CD4-positive, alpha-beta T cell (primary cell): ENCODE data around the gene TULP3. TPM values are rescaled to one million over a fixed set of nuclear protein-coding genes. Genes with fewer than 3 reads are reported as not detected.

Source experiments
- ATAC-seq: fragments of 200-7000 bp; cut with Tn5 transposase; one replicate; pipeline ENCODE4 v1.10.0; 2022; ENCODE audit warnings: mild to moderate bottlenecking; ENCODE audit not compliant: poor library complexity
- CTCF ChIA-PET: fragments of 350-600 bp; sonication (Branson Sonifier 250); formaldehyde crosslinking; loops from one replicate; lab custom pipeline; 2021; ENCODE audit warnings: antibody characterized with exemption, inconsistent platforms; lab: Charles Lee
- POLR2A ChIA-PET: fragments of 350-600 bp; sonication (Branson Sonifier 250); formaldehyde crosslinking; loops from one replicate; lab custom pipeline; 2021; ENCODE audit warnings: antibody characterized with exemption, inconsistent platforms; lab: Charles Lee
- DNase-seq, 14 experiments: peaks; one replicate each; pipeline ENCODE4 v3.0.0-alpha.2; 2013 to 2020; ENCODE audit warnings: mixed read lengths in 2 of 14
- H3K27ac ChIP-seq, 2 donors: one replicate each; pipeline versions ENCODE4 v1.5.1 to v1.7.0; 2013; ENCODE audit warnings: low read length in 2 of 2, low read depth in 1 of 2, mild to moderate bottlenecking in 1 of 2
- H3K27me3 ChIP-seq, 2 experiments: 1 replicate in 1 of 2; 2 replicates in 1 of 2; pipeline versions ENCODE4 v1.6.1 to v1.7.0; 2013; ENCODE audit warnings: low read length in 2 of 2, control low read depth in 1 of 2, mild to moderate bottlenecking in 1 of 2, moderate library complexity in 1 of 2; ENCODE audit not compliant: insufficient read depth in 2 of 2, control insufficient read depth in 1 of 2
- H3K36me3 ChIP-seq: one replicate; pipeline ENCODE4 v1.6.1; 2013; ENCODE audit warnings: low read length, control low read depth; ENCODE audit not compliant: insufficient read depth
- H3K4me1 ChIP-seq: one replicate; pipeline ENCODE4 v1.6.1; 2013; ENCODE audit warnings: low read length, control low read depth; ENCODE audit not compliant: insufficient read depth
- H3K4me3 ChIP-seq: one replicate; pipeline ENCODE4 v1.5.1; 2013; ENCODE audit warnings: mild to moderate bottlenecking, low read length, moderate library complexity
- H3K9me3 ChIP-seq, 2 experiments: 1 replicate in 1 of 2; 2 replicates in 1 of 2; pipeline versions ENCODE4 v1.6.1 to v1.7.0; 2013; ENCODE audit warnings: low read length in 2 of 2, mild to moderate bottlenecking in 2 of 2, control low read depth in 1 of 2, moderate library complexity in 1 of 2; ENCODE audit not compliant: control insufficient read depth in 1 of 2, insufficient read depth in 1 of 2
- H3K27ac Mint-ChIP-seq: one replicate; pipeline ENCODE4 v1.8.0; 2020; ENCODE audit warnings: mixed read lengths
- H3K27me3 Mint-ChIP-seq: one replicate; pipeline ENCODE4 v1.8.0; 2021; ENCODE audit warnings: mixed read lengths
- H3K36me3 Mint-ChIP-seq: one replicate; pipeline ENCODE4 v1.8.0; 2021; ENCODE audit warnings: low read depth, mixed read lengths
- H3K4me1 Mint-ChIP-seq: one replicate; pipeline ENCODE4 v1.8.0; 2021; ENCODE audit warnings: low read depth, mixed read lengths
- H3K4me3 Mint-ChIP-seq: one replicate; pipeline ENCODE4 v1.8.0; 2020; ENCODE audit warnings: mild to moderate bottlenecking, mixed read lengths
- H3K9me3 Mint-ChIP-seq: one replicate; pipeline ENCODE4 v1.8.0; 2020; ENCODE audit warnings: mixed read lengths
- CTCF ChIP-seq: fragments of 200-600 bp; IDR thresholded peaks from one replicate; pipeline ENCODE4 v1.8.0; 2022; ENCODE audit warnings: antibody characterized with exemption, mild to moderate bottlenecking
- intact Hi-C, 2 experiments: fragments of 100-400 bp; cut with DNase I in 1 of 2; cut with micrococcal nuclease in 1 of 2; formaldehyde crosslinking; loops; one replicate each; pipeline versions ENCODE4 v1.15.1 to v1.9.0; 2023 to 2025; cut with DNase I, micrococcal nuclease
- total RNA-seq, 174 experiments: library from RNA in 2 of 174; stranded (reverse) in 2 of 174; gene quantifications; one replicate each; pipeline ENCODE4 v1.2.3 and lab custom pipeline; 2021 to 2026

The TULP3 gene
- total RNA-seq, 2 experiments from 2014 or later, result 4.2 to 5.5 TPM

- no peak for TF ChIP-seq CTCF
- H3K4me3 ChIP-seq, result no peak overlapping the region
- H3K27me3 Mint-ChIP-seq, result no peaks in the 10 kb centered on the region
- no peak overlapping the region for H3K27ac Mint-ChIP-seq
- no peak overlapping the region for H3K4me3 Mint-ChIP-seq
- no peaks in the 10 kb centered on the region for H3K9me3 Mint-ChIP-seq
- no peaks in the 10 kb centered on the region for H3K9me3 ChIP-seq
- DNase-seq (no peak), ATAC-seq (no peak)
- no peaks in the 10 kb centered on the region for H3K4me1 Mint-ChIP-seq
- H3K27me3 ChIP-seq, result no peaks in the 10 kb centered on the region
- ChIA-PET CTCF (no interaction called here), POLR2A (no interaction called here)
- H3K27ac ChIP-seq, result no peak overlapping the region
- intact Hi-C loops, result no loop called here
- H3K36me3 ChIP-seq, result no peaks in the 10 kb centered on the region
- no peaks in the 10 kb centered on the region for H3K4me1 ChIP-seq
- H3K36me3 Mint-ChIP-seq, result no peaks in the 10 kb centered on the region
Observed at GRCh38 chr12:2980630-2981029, 89.9 kb downstream of the TULP3 start.

GRCh38 chr12:2982361-2982760 is 91.7 kb downstream of the TULP3 start:
- CTCF ChIA-PET, result no interaction called here
- no peaks in the 10 kb centered on the region for H3K27me3 ChIP-seq
- H3K36me3 ChIP-seq, result no peaks in the 10 kb centered on the region
- DNase-seq, result no peak
- no peak overlapping the region for H3K4me3 ChIP-seq
- ATAC-seq, result no peak
- Mint-ChIP-seq H3K4me1 (no peaks in the 10 kb centered on the region), H3K27me3 (peaks cover 5% of the 10 kb centered on the region), H3K4me3 (no peak overlapping the region), H3K27ac (no peak overlapping the region), H3K36me3 (no peaks in the 10 kb centered on the region), H3K9me3 (peaks cover 5% of the 10 kb centered on the region)
- no peak for TF ChIP-seq CTCF
- intact Hi-C loops, result no loop called here
- POLR2A ChIA-PET, result no interaction called here
- H3K9me3 ChIP-seq, result no peaks in the 10 kb centered on the region
- no peak overlapping the region for H3K27ac ChIP-seq
- H3K4me1 ChIP-seq, result no peaks in the 10 kb centered on the region

GRCh38 chr12:2984249-2984648 is 93.6 kb downstream of the TULP3 start:
- ATAC-seq, result no peak
- Histone ChIP-seq H3K36me3 (no peaks in the 10 kb centered on the region), H3K27ac (no peak overlapping the region), H3K4me3 (no peak overlapping the region), H3K4me1 (no peaks in the 10 kb centered on the region), H3K9me3 (peaks cover 0 to 5% of the 10 kb centered on the region in 2 experiments), H3K27me3 (no peaks in the 10 kb centered on the region)
- no peak overlapping the region for H3K4me3 Mint-ChIP-seq
- peaks cover 5% of the 10 kb centered on the region for H3K9me3 Mint-ChIP-seq
- H3K27ac Mint-ChIP-seq, result no peak overlapping the region
- DNase-seq, result no peak
- intact Hi-C loops, result no loop called here
- H3K4me1 Mint-ChIP-seq, result no peaks in the 10 kb centered on the region
- ChIA-PET CTCF (no interaction called here), POLR2A (no interaction called here)
- H3K27me3 Mint-ChIP-seq, result peaks cover 5% of the 10 kb centered on the region
- H3K36me3 Mint-ChIP-seq, result no peaks in the 10 kb centered on the region
- no peak for TF ChIP-seq CTCF
